Keratinocyte (primary cell): ENCODE measurements around the gene CDC16.

Experiments
- EZH2 ChIP-seq: IDR thresholded peaks from one replicate; pipeline ENCODE4 v1.6.1; 2012; ENCODE audit warnings: inconsistent platforms, mild to moderate bottlenecking, low read length, moderate library complexity
- TF ChIP-seq, protein P1 (sequence below), 3 experiments: IDR thresholded peaks in 1 of 3; conservative IDR thresholded peaks in 1 of 3; optimal IDR thresholded peaks in 1 of 3; 2 replicates in 2 of 3; 3 replicates in 1 of 3; pipeline versions ENCODE3 to v1.5.1; 2011; ENCODE audit warnings: low read length in 3 of 3, mild to moderate bottlenecking in 3 of 3, moderate library complexity in 2 of 3, control low read depth in 1 of 3, inconsistent platforms in 1 of 3; ENCODE audit not compliant: insufficient read depth in 2 of 3; ENCODE audit errors: extremely low read depth in 1 of 3

DNA sequence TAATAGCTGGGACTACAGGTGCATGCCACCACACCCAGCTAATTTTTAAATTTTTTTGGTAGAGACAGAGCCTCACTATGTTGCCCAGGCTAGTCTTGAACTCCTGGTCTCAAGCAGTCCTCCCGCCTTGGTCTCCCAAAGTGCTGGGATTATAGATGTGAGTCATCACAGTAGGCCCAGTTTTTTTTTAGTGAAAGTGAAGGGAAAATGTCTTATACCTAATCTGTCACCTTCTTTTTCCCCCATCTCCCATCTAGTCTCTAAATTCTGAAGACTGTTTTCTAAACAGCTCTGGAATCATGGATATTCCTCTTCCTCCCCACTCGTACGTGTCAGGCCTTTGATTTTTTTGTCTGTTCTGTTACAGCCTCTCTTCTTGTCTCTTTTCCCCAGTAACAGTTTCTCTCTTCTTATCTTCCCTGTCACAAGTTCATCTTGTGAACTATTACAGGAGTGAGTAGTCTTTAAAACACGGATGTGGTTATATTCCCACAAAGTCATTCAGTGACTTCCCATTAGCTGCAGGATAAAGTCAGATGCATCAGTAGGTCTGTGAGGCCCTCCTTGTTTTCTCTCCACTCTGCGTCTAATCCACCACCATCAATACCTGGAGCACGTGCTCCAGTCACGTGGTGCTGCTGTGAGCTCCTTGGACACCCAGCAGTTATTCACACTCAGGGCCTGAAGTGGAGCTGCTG, 2.9 kb downstream of the CDC16 start:
- TF ChIP-seq, protein P1, sequence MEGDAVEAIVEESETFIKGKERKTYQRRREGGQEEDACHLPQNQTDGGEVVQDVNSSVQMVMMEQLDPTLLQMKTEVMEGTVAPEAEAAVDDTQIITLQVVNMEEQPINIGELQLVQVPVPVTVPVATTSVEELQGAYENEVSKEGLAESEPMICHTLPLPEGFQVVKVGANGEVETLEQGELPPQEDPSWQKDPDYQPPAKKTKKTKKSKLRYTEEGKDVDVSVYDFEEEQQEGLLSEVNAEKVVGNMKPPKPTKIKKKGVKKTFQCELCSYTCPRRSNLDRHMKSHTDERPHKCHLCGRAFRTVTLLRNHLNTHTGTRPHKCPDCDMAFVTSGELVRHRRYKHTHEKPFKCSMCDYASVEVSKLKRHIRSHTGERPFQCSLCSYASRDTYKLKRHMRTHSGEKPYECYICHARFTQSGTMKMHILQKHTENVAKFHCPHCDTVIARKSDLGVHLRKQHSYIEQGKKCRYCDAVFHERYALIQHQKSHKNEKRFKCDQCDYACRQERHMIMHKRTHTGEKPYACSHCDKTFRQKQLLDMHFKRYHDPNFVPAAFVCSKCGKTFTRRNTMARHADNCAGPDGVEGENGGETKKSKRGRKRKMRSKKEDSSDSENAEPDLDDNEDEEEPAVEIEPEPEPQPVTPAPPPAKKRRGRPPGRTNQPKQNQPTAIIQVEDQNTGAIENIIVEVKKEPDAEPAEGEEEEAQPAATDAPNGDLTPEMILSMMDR (optimal IDR thresholded peaks at IDR 0.05 in 1 of 3, IDR thresholded peaks at IDR 0.05 in 1 of 3, conservative IDR thresholded peaks at IDR 0.05 in 1 of 3; ENCODE audit: extremely low read depth in 1 of 3, insufficient read depth in 2 of 3, low read length in 3 of 3) = no peak
- no peak for TF ChIP-seq EZH2
